IPS-18a (cell line): ENCODE measurements around the gene NOS1.

Source experiments
- H3K27ac ChIP-seq: one replicate; pipeline ENCODE4 v1.5.1; 2013; ENCODE audit warnings: low read length
- H3K27me3 ChIP-seq: one replicate; pipeline ENCODE4 v1.6.1; 2013; ENCODE audit warnings: mild to moderate bottlenecking, low read length; ENCODE audit not compliant: control insufficient read depth, insufficient read depth
- H3K36me3 ChIP-seq: one replicate; pipeline ENCODE4 v1.6.1; 2013; ENCODE audit warnings: low read depth, low read length; ENCODE audit not compliant: control insufficient read depth
- H3K4me1 ChIP-seq: one replicate; pipeline ENCODE4 v1.6.1; 2013; ENCODE audit warnings: low read depth, low read length; ENCODE audit not compliant: control insufficient read depth
- H3K4me3 ChIP-seq: one replicate; pipeline ENCODE4 v1.5.1; 2013; ENCODE audit warnings: low read length
- H3K9ac ChIP-seq: one replicate; pipeline ENCODE4 v1.6.1; 2013; ENCODE audit warnings: mild to moderate bottlenecking, low read length, moderate library complexity
- H3K9me3 ChIP-seq: one replicate; pipeline ENCODE4 v1.6.1; 2013; ENCODE audit warnings: low read depth, low read length; ENCODE audit not compliant: control insufficient read depth

Gene NOS1

GRCh38 chr12:117343296-117343695 lies 18.1 kb downstream of the NOS1 start:
- Histone ChIP-seq H3K27ac (no peak overlapping the region), H3K9ac (no peak overlapping the region), H3K36me3 (no peaks in the 10 kb centered on the region), H3K4me3 (no peak overlapping the region), H3K27me3 (no peaks in the 10 kb centered on the region), H3K9me3 (no peaks in the 10 kb centered on the region), H3K4me1 (peaks cover 6% of the 10 kb centered on the region)

GRCh38 chr12:117342682-117343081 lies 18.7 kb downstream of the NOS1 start:
- no peak overlapping the region for H3K4me3 ChIP-seq
- H3K36me3 ChIP-seq, result no peaks in the 10 kb centered on the region
- no peak overlapping the region for H3K9ac ChIP-seq
- peaks cover 6% of the 10 kb centered on the region for H3K4me1 ChIP-seq
- no peak overlapping the region for H3K27ac ChIP-seq
- H3K9me3 ChIP-seq, result no peaks in the 10 kb centered on the region
- no peaks in the 10 kb centered on the region for H3K27me3 ChIP-seq

GRCh38 chr12:117342247-117342646 lies 19.2 kb downstream of the NOS1 start:
- no peaks in the 10 kb centered on the region for H3K36me3 ChIP-seq
- no peak overlapping the region for H3K27ac ChIP-seq

GRCh38 chr12:117339104-117339503 lies 22.3 kb downstream of the NOS1 start:
- Histone ChIP-seq H3K9ac (no peak overlapping the region), H3K4me1 (peaks cover 6% of the 10 kb centered on the region), H3K27me3 (no peaks in the 10 kb centered on the region), H3K36me3 (no peaks in the 10 kb centered on the region), H3K27ac (no peak overlapping the region), H3K4me3 (peak overlapping the region; percentile 17), H3K9me3 (no peaks in the 10 kb centered on the region)

More at GRCh38 chr12:117342247-117342646, 19.2 kb downstream of the NOS1 start:
- Histone ChIP-seq H3K9me3 (no peaks in the 10 kb centered on the region), H3K27me3 (no peaks in the 10 kb centered on the region), H3K4me1 (peaks cover 6% of the 10 kb centered on the region), H3K4me3 (no peak overlapping the region), H3K9ac (no peak overlapping the region)

GRCh38 chr12:117334855-117335587 lies 26.4 kb downstream of the NOS1 start:
- no peaks in the 10 kb centered on the region for H3K36me3 ChIP-seq
- H3K9ac ChIP-seq, result no peak overlapping the region
- no peak overlapping the region for H3K4me3 ChIP-seq
- no peaks in the 10 kb centered on the region for H3K27me3 ChIP-seq
- no peak overlapping the region for H3K27ac ChIP-seq
- H3K9me3 ChIP-seq, result no peaks in the 10 kb centered on the region
- peaks cover 6% of the 10 kb centered on the region for H3K4me1 ChIP-seq

GRCh38 chr12:117334051-117334450 lies 27.4 kb downstream of the NOS1 start:
- H3K4me1 ChIP-seq, result peaks cover 4% of the 10 kb centered on the region
- H3K27me3 ChIP-seq, result no peaks in the 10 kb centered on the region
- H3K36me3 ChIP-seq, result no peaks in the 10 kb centered on the region
- H3K4me3 ChIP-seq, result no peak overlapping the region
- H3K9ac ChIP-seq, result no peak overlapping the region
- H3K27ac ChIP-seq, result no peak overlapping the region
- H3K9me3 ChIP-seq, result no peaks in the 10 kb centered on the region

GRCh38 chr12:117333331-117333881 lies 28.0 kb downstream of the NOS1 start:
- no peaks in the 10 kb centered on the region for H3K36me3 ChIP-seq
- no peak overlapping the region for H3K4me3 ChIP-seq
- H3K27ac ChIP-seq, result no peak overlapping the region
- H3K27me3 ChIP-seq, result no peaks in the 10 kb centered on the region
- H3K9ac ChIP-seq, result no peak overlapping the region
- H3K9me3 ChIP-seq, result no peaks in the 10 kb centered on the region
- no peaks in the 10 kb centered on the region for H3K4me1 ChIP-seq

- Histone ChIP-seq H3K36me3 (no peaks in the 10 kb centered on the region), H3K9me3 (no peaks in the 10 kb centered on the region), H3K4me3 (no peak overlapping the region), H3K27me3 (no peaks in the 10 kb centered on the region), H3K9ac (no peak overlapping the region), H3K27ac (no peak overlapping the region), H3K4me1 (no peaks in the 10 kb centered on the region)
Measured at GRCh38 chr12:117331691-117332090, 29.7 kb downstream of the NOS1 start.

GRCh38 chr12:117330441-117331113 lies 30.8 kb downstream of the NOS1 start:
- Histone ChIP-seq H3K4me3 (no peak overlapping the region), H3K4me1 (no peaks in the 10 kb centered on the region), H3K36me3 (no peaks in the 10 kb centered on the region), H3K9me3 (no peaks in the 10 kb centered on the region), H3K27me3 (no peaks in the 10 kb centered on the region), H3K9ac (no peak overlapping the region), H3K27ac (no peak overlapping the region)

- Histone ChIP-seq H3K9me3 (no peaks in the 10 kb centered on the region), H3K4me3 (no peak overlapping the region), H3K27me3 (no peaks in the 10 kb centered on the region), H3K27ac (no peak overlapping the region), H3K9ac (no peak overlapping the region), H3K4me1 (no peaks in the 10 kb centered on the region), H3K36me3 (no peaks in the 10 kb centered on the region)
Measured at GRCh38 chr12:117329756-117330155, 31.7 kb downstream of the NOS1 start.

- no peak overlapping the region for H3K9ac ChIP-seq
- H3K9me3 ChIP-seq, result no peaks in the 10 kb centered on the region
- H3K36me3 ChIP-seq, result no peaks in the 10 kb centered on the region
- no peaks in the 10 kb centered on the region for H3K4me1 ChIP-seq
- H3K27ac ChIP-seq, result no peak overlapping the region
- no peaks in the 10 kb centered on the region for H3K27me3 ChIP-seq
- H3K4me3 ChIP-seq, result no peak overlapping the region
Measured at GRCh38 chr12:117328556-117329100, 32.8 kb downstream of the NOS1 start.
